HAP-1 (cell line): Measurements from ENCODE around the gene CHCHD3.
A peak's percentile ranks its signal among the peaks of the same experiment; 100 is the strongest.

Experiments
- DNase-seq, 2 experiments: peaks; one replicate each; pipeline ENCODE4 v3.0.0-alpha.2; 2016 to 2020; ENCODE audit warnings: low spot score in 2 of 2
- H3K27me3 ChIP-seq: fragments of 250-450 bp; sonication (Bioruptor Pico); 2 replicates; pipeline ENCODE4 v1.5.1; 2020; ENCODE audit warnings: low read depth, mild to moderate bottlenecking, moderate library complexity
- H3K36me3 ChIP-seq: fragments of 250-450 bp; sonication (Bioruptor Pico); replicated peaks from 2 replicates; pipeline ENCODE4 v1.5.1; 2020; ENCODE audit warnings: mild to moderate bottlenecking
- H3K4me1 ChIP-seq: fragments of 250-450 bp; sonication (Bioruptor Pico); 2 replicates; pipeline ENCODE4 v1.5.1; 2020; ENCODE audit warnings: mild to moderate bottlenecking
- H3K4me3 ChIP-seq: fragments of 250-450 bp; sonication (Bioruptor Pico); 2 replicates; pipeline ENCODE4 v1.5.1; 2020; ENCODE audit warnings: mild to moderate bottlenecking, moderate library complexity
- H3K9me3 ChIP-seq: fragments of 250-450 bp; sonication (Bioruptor Pico); 2 replicates; pipeline ENCODE4 v1.5.1; 2020; ENCODE audit warnings: mild to moderate bottlenecking, moderate library complexity
- in situ Hi-C: fragments of 300-500 bp; cut with MboI; formaldehyde crosslinking; loops from 3 replicates; pipeline ENCODE4 v1.14.3; 2020; ENCODE audit warnings: low sequenced_read_pairs, inconsistent platforms, mixed read lengths

The CHCHD3 gene

GRCh38 chr7:133064082-133064820 lies 17.6 kb downstream of the CHCHD3 start:
- in situ Hi-C loops: no loop called here
- no peaks in the 10 kb centered on the region for H3K27me3 ChIP-seq
- H3K4me1 ChIP-seq: no peaks in the 10 kb centered on the region
- H3K9me3 ChIP-seq: no peaks in the 10 kb centered on the region
- peaks cover 5% of the 10 kb centered on the region for H3K36me3 ChIP-seq
- no peak overlapping the region for H3K4me3 ChIP-seq
- DNase-seq: no peak

DNA sequence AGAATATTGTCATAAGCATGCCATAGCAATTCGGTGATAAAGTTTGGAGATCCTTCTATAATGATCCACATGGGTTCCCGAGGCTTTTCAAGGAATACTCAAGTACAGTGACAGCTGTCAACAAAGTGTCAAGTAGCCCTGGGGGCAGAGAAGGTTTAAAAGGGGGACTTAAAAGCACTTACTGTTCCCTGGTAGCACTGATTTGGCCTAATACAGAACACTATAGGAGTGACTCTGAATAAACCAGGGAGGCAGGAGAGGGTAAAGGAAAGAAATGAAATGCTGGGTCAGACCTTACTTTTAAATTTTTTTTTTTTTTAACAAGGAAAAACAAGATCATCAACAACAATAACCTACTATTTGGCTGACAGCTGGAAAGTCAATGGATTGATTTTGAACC lies 20.1 kb downstream of the CHCHD3 start:
- in situ Hi-C loops: no loop called here
- Histone ChIP-seq H3K4me3 (no peak overlapping the region), H3K27me3 (no peaks in the 10 kb centered on the region), H3K9me3 (no peaks in the 10 kb centered on the region), H3K4me1 (no peaks in the 10 kb centered on the region), H3K36me3 (no peaks in the 10 kb centered on the region; the same call in none of the 2 replicates)
- no peak for DNase-seq

- H3K4me1 ChIP-seq: no peaks in the 10 kb centered on the region
- H3K4me3 ChIP-seq: no peak overlapping the region
- in situ Hi-C loops: no loop called here
- no peaks in the 10 kb centered on the region for H3K9me3 ChIP-seq
- DNase-seq: no peak
- no peaks in the 10 kb centered on the region; the same call in 1 of the 2 replicates for H3K36me3 ChIP-seq
- no peaks in the 10 kb centered on the region for H3K27me3 ChIP-seq
These were observed 20.5 kb downstream of the CHCHD3 start for GRCh38 chr7:133061357-133061756.

- no peak for DNase-seq
- H3K27me3 ChIP-seq: no peaks in the 10 kb centered on the region
- no peaks in the 10 kb centered on the region; the same call in 1 of the 2 replicates for H3K36me3 ChIP-seq
- in situ Hi-C loops: no loop called here
- H3K4me1 ChIP-seq: no peaks in the 10 kb centered on the region
- no peak overlapping the region for H3K4me3 ChIP-seq
- no peaks in the 10 kb centered on the region for H3K9me3 ChIP-seq
These were observed 21.9 kb downstream of the CHCHD3 start for GRCh38 chr7:133060004-133060403.

GRCh38 chr7:133059263-133059662 lies 22.6 kb downstream of the CHCHD3 start:
- no peaks in the 10 kb centered on the region; the same call in 1 of the 2 replicates for H3K36me3 ChIP-seq
- no peak overlapping the region for H3K4me3 ChIP-seq
- no peaks in the 10 kb centered on the region for H3K9me3 ChIP-seq
- no peak for DNase-seq
- H3K27me3 ChIP-seq: no peaks in the 10 kb centered on the region
- in situ Hi-C loops: no loop called here
- no peaks in the 10 kb centered on the region; the same call in 1 of the 2 replicates for H3K4me1 ChIP-seq

DNA sequence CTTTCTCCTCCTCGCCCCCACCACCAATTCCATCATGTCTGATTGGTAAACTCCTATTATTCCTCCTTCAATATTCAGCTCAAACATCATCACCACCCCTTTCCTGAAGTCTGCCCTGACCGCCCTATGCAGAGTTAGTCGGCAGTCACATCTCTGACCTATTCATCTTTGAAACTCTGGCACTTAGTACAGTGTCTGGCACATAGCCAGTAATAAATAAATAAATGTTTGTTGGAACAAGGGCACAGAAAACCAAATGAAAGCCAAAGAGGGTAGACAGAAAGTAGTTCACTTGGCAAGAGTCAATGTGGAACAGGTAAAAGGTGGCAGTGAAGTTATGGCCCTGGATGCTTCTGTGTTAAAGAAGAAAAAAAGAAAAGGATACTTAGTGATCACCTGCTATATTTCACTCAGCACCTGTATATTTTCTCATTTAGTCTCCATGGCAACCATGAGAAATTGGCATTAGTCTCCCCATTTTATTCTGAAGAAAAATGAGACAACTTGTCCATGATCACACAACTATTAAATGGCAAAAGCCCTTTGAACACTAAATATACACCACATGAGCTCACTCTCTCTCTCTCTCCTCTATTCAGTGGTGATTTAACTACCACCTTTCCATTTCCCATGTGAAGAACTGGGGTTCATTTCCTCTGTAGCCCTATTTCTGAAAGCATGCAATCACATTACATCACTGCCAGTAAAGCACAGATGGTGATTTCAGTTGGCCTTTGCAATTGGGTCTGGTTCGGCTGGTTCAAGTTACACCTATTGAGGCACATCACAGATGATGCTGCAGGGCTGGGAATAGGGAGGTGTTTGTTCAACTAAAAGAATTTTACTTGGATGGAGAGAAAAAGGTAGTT lies 25.3 kb downstream of the CHCHD3 start:
- Histone ChIP-seq H3K4me1 (peaks cover 8% of the 10 kb centered on the region), H3K27me3 (no peaks in the 10 kb centered on the region)
- no peak for DNase-seq

DNA sequence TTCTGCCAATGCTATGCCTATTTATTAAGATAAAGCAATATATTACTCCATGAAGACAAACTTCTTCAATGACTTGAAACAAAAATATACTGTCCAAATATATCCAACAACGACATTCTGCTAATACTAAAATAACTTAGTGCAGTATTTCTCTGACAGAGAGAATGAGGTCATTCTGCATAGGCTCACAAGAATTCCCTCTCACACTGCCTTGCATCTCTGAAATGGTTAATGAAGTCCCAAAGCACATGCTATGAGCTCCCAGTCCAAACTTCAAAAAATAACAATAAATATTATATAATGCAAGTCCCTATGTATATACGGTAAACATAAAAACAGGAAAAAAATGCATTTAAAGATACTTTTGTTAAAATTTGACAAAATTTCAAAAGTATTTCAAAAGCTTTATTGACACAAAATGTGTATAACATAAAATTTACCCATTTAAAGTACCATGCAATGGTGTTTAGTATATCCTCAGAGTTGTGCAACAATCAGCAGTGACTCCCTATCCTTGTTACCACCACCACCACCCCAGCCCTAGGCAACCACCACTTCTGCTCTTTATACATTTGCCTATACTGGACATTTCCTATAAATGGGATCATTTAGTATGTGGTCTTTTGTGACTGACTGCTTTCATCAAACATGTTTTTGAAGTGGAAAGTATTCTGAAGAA lies 27.6 kb downstream of the CHCHD3 start:
- Histone ChIP-seq H3K36me3 (no peaks in the 10 kb centered on the region), H3K27me3 (no peaks in the 10 kb centered on the region), H3K4me3 (no peak overlapping the region), H3K4me1 (peaks cover 10% of the 10 kb centered on the region), H3K9me3 (no peaks in the 10 kb centered on the region)
- in situ Hi-C loops: no loop called here
- DNase-seq: no peak

More for the DNA sequence above, 25.3 kb downstream of the CHCHD3 start:
- Histone ChIP-seq H3K4me3 (no peak overlapping the region), H3K36me3 (no peaks in the 10 kb centered on the region; the same call in 1 of the 2 replicates), H3K9me3 (no peaks in the 10 kb centered on the region)
- in situ Hi-C loops: no loop called here

GRCh38 chr7:133053321-133053891 lies 28.5 kb downstream of the CHCHD3 start:
- no peaks in the 10 kb centered on the region for H3K36me3 ChIP-seq
- H3K9me3 ChIP-seq: no peaks in the 10 kb centered on the region
- H3K4me1 ChIP-seq: peaks cover 10% of the 10 kb centered on the region
- H3K27me3 ChIP-seq: no peaks in the 10 kb centered on the region
- no peak overlapping the region for H3K4me3 ChIP-seq
- DNase-seq: peak in 1 of 2 experiments; percentile 24
- in situ Hi-C loops: no loop called here

- no peak for DNase-seq
- H3K9me3 ChIP-seq: no peaks in the 10 kb centered on the region
- peaks cover 10% of the 10 kb centered on the region for H3K4me1 ChIP-seq
- H3K27me3 ChIP-seq: no peaks in the 10 kb centered on the region
- no peak overlapping the region for H3K4me3 ChIP-seq
- in situ Hi-C loops: no loop called here
- no peaks in the 10 kb centered on the region for H3K36me3 ChIP-seq
These were observed 29.1 kb downstream of the CHCHD3 start for GRCh38 chr7:133052826-133053225.

DNA sequence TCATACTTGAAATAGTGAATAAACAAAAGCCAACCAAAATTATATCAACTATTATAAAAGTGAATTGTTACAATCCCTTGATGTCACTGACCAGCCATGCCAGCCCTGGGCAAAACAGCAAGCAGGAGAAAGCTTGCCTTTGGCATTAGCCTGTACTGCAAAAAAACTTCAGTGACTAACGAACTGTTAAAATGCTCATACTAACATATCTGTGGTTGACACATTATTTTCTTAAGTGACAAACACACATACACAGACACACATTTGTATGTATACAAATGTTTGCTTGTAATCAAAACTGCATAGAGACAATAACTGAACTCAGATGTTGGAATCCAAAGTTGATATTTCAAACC lies 29.5 kb downstream of the CHCHD3 start:
- H3K4me1 ChIP-seq: peaks cover 10% of the 10 kb centered on the region
- in situ Hi-C loops: no loop called here
- H3K9me3 ChIP-seq: no peaks in the 10 kb centered on the region
- H3K27me3 ChIP-seq: no peaks in the 10 kb centered on the region
- no peak overlapping the region for H3K4me3 ChIP-seq
- DNase-seq: no peak
- H3K36me3 ChIP-seq: no peaks in the 10 kb centered on the region

- DNase-seq: no peak
- H3K4me1 ChIP-seq: peaks cover 10% of the 10 kb centered on the region
- no peaks in the 10 kb centered on the region for H3K27me3 ChIP-seq
- no peaks in the 10 kb centered on the region for H3K36me3 ChIP-seq
- no peak overlapping the region for H3K4me3 ChIP-seq
- in situ Hi-C loops: no loop called here
- H3K9me3 ChIP-seq: no peaks in the 10 kb centered on the region
These were observed 30.0 kb downstream of the CHCHD3 start for GRCh38 chr7:133051719-133052400.

- in situ Hi-C loops: no loop called here
- no peaks in the 10 kb centered on the region for H3K36me3 ChIP-seq
- H3K9me3 ChIP-seq: no peaks in the 10 kb centered on the region
- H3K4me1 ChIP-seq: peaks cover 10% of the 10 kb centered on the region
- no peak overlapping the region for H3K4me3 ChIP-seq
- H3K27me3 ChIP-seq: no peaks in the 10 kb centered on the region
- peak; percentile 25 to 36 for DNase-seq
These were observed 30.8 kb downstream of the CHCHD3 start for GRCh38 chr7:133051066-133051465.
